Trophoblast cell (in vitro differentiated cells and primary cell): ENCODE results near the gene GOPC.

Experiments
- DNase-seq, 2 donors: peaks; one replicate each; pipeline ENCODE4 v3.0.0-alpha.2; 2016
- H2AFZ ChIP-seq: 2 replicates; pipeline ENCODE4 v1.6.1; 2013; ENCODE audit warnings: low read length, moderate library complexity, mild to moderate bottlenecking; ENCODE audit not compliant: insufficient read depth, poor library complexity
- H2AK5ac ChIP-seq: 2 replicates; pipeline ENCODE4 v1.6.1; 2013; ENCODE audit warnings: mild to moderate bottlenecking, low read length
- H2BK120ac ChIP-seq: 2 replicates; pipeline ENCODE4 v1.6.1; 2013; ENCODE audit warnings: low read length, mild to moderate bottlenecking, moderate library complexity; ENCODE audit not compliant: insufficient read depth, poor library complexity
- H2BK12ac ChIP-seq: 2 replicates; pipeline ENCODE4 v1.6.1; 2013; ENCODE audit warnings: mild to moderate bottlenecking, low read length, moderate library complexity
- H2BK5ac ChIP-seq: 2 replicates; pipeline ENCODE4 v1.6.1; 2013; ENCODE audit warnings: low read length, low read depth, moderate library complexity, mild to moderate bottlenecking; ENCODE audit not compliant: poor library complexity
- H3K14ac ChIP-seq: 2 replicates; pipeline ENCODE4 v1.6.1; 2013; ENCODE audit warnings: mild to moderate bottlenecking, low read length
- H3K18ac ChIP-seq: 2 replicates; pipeline ENCODE4 v1.6.1; 2013; ENCODE audit warnings: mild to moderate bottlenecking, low read length
- H3K23ac ChIP-seq: 2 replicates; pipeline ENCODE4 v1.6.1; 2013; ENCODE audit warnings: low read length
- H3K27ac ChIP-seq: 2 replicates; pipeline ENCODE4 v1.5.1; 2013; ENCODE audit warnings: low read depth, mild to moderate bottlenecking, inconsistent platforms, low read length, moderate library complexity
- H3K27me3 ChIP-seq: 2 replicates; pipeline ENCODE4 v1.6.1; 2013; ENCODE audit warnings: inconsistent platforms, mild to moderate bottlenecking, low read length, moderate library complexity; ENCODE audit not compliant: insufficient read depth
- H3K36me3 ChIP-seq, 2 experiments: 1 replicate in 1 of 2; 2 replicates in 1 of 2; pipeline ENCODE4 v1.6.1; 2013; ENCODE audit warnings: low read length in 2 of 2, mild to moderate bottlenecking in 2 of 2, moderate library complexity in 1 of 2; ENCODE audit not compliant: insufficient read depth in 2 of 2, control insufficient read depth in 1 of 2
- H3K4ac ChIP-seq: 2 replicates; pipeline ENCODE4 v1.6.1; 2013; ENCODE audit warnings: low read depth, mild to moderate bottlenecking, low read length, moderate library complexity
- H3K4me1 ChIP-seq, 2 experiments: 1 replicate in 1 of 2; 2 replicates in 1 of 2; pipeline ENCODE4 v1.6.1; 2013; ENCODE audit warnings: low read length in 2 of 2, mild to moderate bottlenecking in 2 of 2, moderate library complexity in 1 of 2; ENCODE audit not compliant: insufficient read depth in 2 of 2, control insufficient read depth in 1 of 2
- H3K4me2 ChIP-seq: 2 replicates; pipeline ENCODE4 v1.6.1; 2013; ENCODE audit warnings: inconsistent platforms, mild to moderate bottlenecking, low read length, moderate library complexity
- H3K4me3 ChIP-seq: 2 replicates; pipeline ENCODE4 v1.5.1; 2013; ENCODE audit warnings: mild to moderate bottlenecking, low read depth, low read length, inconsistent platforms
- H3K79me1 ChIP-seq: one replicate; pipeline ENCODE4 v1.6.1; 2013; ENCODE audit warnings: low read length
- H3K79me2 ChIP-seq: 2 replicates; pipeline ENCODE4 v1.6.1; 2013; ENCODE audit warnings: low read length, mild to moderate bottlenecking; ENCODE audit not compliant: control insufficient read depth, insufficient read depth, poor library complexity
- H3K9ac ChIP-seq: 2 replicates; pipeline ENCODE4 v1.6.1; 2013; ENCODE audit warnings: mild to moderate bottlenecking, low read length
- H3K9me3 ChIP-seq: 2 replicates; pipeline ENCODE4 v1.6.1; 2013; ENCODE audit warnings: low read depth, mild to moderate bottlenecking, control low read depth, inconsistent platforms, low read length; ENCODE audit not compliant: insufficient read depth
- H4K12ac ChIP-seq: 2 replicates; pipeline ENCODE4 v1.6.1; 2013; ENCODE audit warnings: low read depth, mild to moderate bottlenecking, low read length, moderate library complexity
- H4K8ac ChIP-seq: 2 replicates; pipeline ENCODE4 v1.6.1; 2013; ENCODE audit warnings: low read depth, mild to moderate bottlenecking, low read length, moderate library complexity
- H4K91ac ChIP-seq: one replicate; pipeline ENCODE4 v1.6.1; 2013; ENCODE audit warnings: low read depth, mild to moderate bottlenecking, low read length, moderate library complexity
- WGBS: extraction: QIAGEN DNeasy Blood & Tissue Kit; methylation state at CpG from one replicate; pipeline ENCODE4 v1.1.7; 2013; ENCODE audit warnings: missing lambda C conversion rate; ENCODE audit not compliant: insufficient read length, insufficient coverage; ENCODE audit errors: extremely low coverage; 5-methylcytosine and 5-hydroxymethylcytosine counted together

Gene GOPC

GRCh38 chr6:117564681-117565080 is 37.6 kb downstream of the GOPC start:
- Histone ChIP-seq H3K27me3 (no peaks in the 10 kb centered on the region), H2BK120ac (no peak overlapping the region), H3K36me3 (peaks cover 6 to 8% of the 10 kb centered on the region in 2 experiments), H2BK5ac (no peak overlapping the region), H4K12ac (no peak overlapping the region), H3K79me1 (no peaks in the 10 kb centered on the region), H2AFZ (no peak overlapping the region), H3K4me2 (no peak overlapping the region), H3K23ac (no peak overlapping the region), H3K9ac (no peak overlapping the region), H2BK12ac (no peak overlapping the region), H2AK5ac (no peak overlapping the region), H3K9me3 (no peaks in the 10 kb centered on the region), H3K27ac (no peak overlapping the region), H3K4ac (no peak overlapping the region), H3K79me2 (no peaks in the 10 kb centered on the region), H4K91ac (no peak overlapping the region), H4K8ac (no peak overlapping the region), H3K14ac (no peak overlapping the region), H3K4me3 (no peak overlapping the region), H3K18ac (no peak overlapping the region), H3K4me1 (no peaks in the 10 kb centered on the region)
- no CpG with 5 or more reads among the region's 1 CpG for WGBS
- no peak for DNase-seq

DNA sequence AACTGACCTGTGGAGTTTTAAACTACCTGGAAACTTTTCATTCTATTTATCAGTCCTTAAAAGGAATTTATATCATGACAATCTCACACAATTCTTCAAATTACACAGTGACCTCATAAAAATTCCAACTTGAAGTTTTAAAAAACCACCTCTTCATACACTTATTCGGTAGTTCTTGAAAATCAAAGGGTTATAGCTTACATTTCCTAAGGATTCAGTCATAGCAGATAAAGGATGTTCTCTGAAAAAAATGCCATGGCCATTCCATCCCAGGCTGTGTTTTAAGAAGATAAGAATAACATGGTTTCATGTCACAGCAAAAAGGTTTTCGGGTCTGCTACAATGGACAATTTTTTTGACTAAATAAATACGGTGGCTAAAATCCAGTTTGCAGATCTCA is 41.2 kb downstream of the GOPC start:
- no peak overlapping the region for H4K12ac ChIP-seq
- H3K27me3 ChIP-seq, result no peaks in the 10 kb centered on the region
- no peak overlapping the region for H3K18ac ChIP-seq
- H2BK120ac ChIP-seq, result no peak overlapping the region
- H3K79me2 ChIP-seq, result no peaks in the 10 kb centered on the region
- H3K4ac ChIP-seq, result no peak overlapping the region
- H3K79me1 ChIP-seq, result no peaks in the 10 kb centered on the region
- no peak overlapping the region for H2AFZ ChIP-seq
- H3K23ac ChIP-seq, result no peak overlapping the region
- H3K4me2 ChIP-seq, result no peak overlapping the region
- WGBS, result no CpG with 5 or more reads among the region's 3 CpGs
- DNase-seq, result peak; percentile 36 to 85
- H3K27ac ChIP-seq, result no peak overlapping the region
- H3K4me3 ChIP-seq, result no peak overlapping the region
- no peak overlapping the region for H2AK5ac ChIP-seq
- H4K91ac ChIP-seq, result no peak overlapping the region
- H3K9me3 ChIP-seq, result no peaks in the 10 kb centered on the region
- H4K8ac ChIP-seq, result no peak overlapping the region
- no peak overlapping the region for H3K9ac ChIP-seq
- no peak overlapping the region for H2BK5ac ChIP-seq
- H3K14ac ChIP-seq, result no peak overlapping the region
- no peaks in the 10 kb centered on the region for H3K4me1 ChIP-seq
- no peak overlapping the region for H2BK12ac ChIP-seq
- H3K36me3 ChIP-seq, result peaks cover 0 to 10% of the 10 kb centered on the region in 2 experiments

DNA sequence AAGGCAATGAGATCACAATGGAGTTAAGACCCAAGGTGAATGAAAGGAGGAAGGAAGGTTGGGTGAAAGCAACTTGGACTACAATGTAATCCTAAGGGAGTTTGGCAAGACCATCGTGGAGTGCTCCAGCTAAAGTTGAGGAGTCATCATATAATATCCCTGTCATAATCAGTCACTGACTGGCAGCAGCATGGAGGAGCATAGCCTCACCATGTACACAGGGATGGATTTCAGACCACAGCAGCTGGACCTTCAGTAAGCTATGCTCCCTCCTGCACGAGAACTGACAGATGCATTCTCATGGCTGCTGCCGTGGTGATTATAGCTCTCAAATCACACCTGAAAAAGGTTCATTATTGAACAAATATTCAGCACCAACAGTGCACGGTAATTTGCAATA is 43.0 kb downstream of the GOPC start:
- Histone ChIP-seq H2BK5ac (no peak overlapping the region), H3K79me1 (no peaks in the 10 kb centered on the region), H3K4ac (no peak overlapping the region), H3K4me3 (no peak overlapping the region), H2AK5ac (no peak overlapping the region), H4K91ac (no peak overlapping the region), H2AFZ (no peak overlapping the region), H3K79me2 (no peaks in the 10 kb centered on the region), H3K18ac (no peak overlapping the region), H3K9ac (no peak overlapping the region), H3K36me3 (peaks cover 0 to 10% of the 10 kb centered on the region in 2 experiments), H3K9me3 (no peaks in the 10 kb centered on the region), H3K4me2 (no peak overlapping the region), H4K12ac (no peak overlapping the region), H3K23ac (no peak overlapping the region), H2BK12ac (no peak overlapping the region), H3K27me3 (no peaks in the 10 kb centered on the region), H3K27ac (no peak overlapping the region), H4K8ac (no peak overlapping the region), H3K4me1 (no peaks in the 10 kb centered on the region), H3K14ac (no peak overlapping the region), H2BK120ac (no peak overlapping the region)
- no CpG with 5 or more reads among the region's 4 CpGs for WGBS
- DNase-seq, result no peak

- Histone ChIP-seq H3K36me3 (peaks cover 0 to 10% of the 10 kb centered on the region in 2 experiments), H3K23ac (no peak overlapping the region), H2BK12ac (no peak overlapping the region), H3K79me1 (no peaks in the 10 kb centered on the region), H3K4me1 (no peaks in the 10 kb centered on the region), H3K79me2 (no peaks in the 10 kb centered on the region), H3K9me3 (no peaks in the 10 kb centered on the region), H2AK5ac (no peak overlapping the region), H3K9ac (no peak overlapping the region), H4K8ac (no peak overlapping the region), H2BK5ac (no peak overlapping the region), H3K14ac (no peak overlapping the region), H3K4me2 (no peak overlapping the region), H4K91ac (no peak overlapping the region), H3K27ac (no peak overlapping the region), H4K12ac (no peak overlapping the region), H2BK120ac (no peak overlapping the region), H2AFZ (no peak overlapping the region), H3K27me3 (no peaks in the 10 kb centered on the region), H3K4me3 (no peak overlapping the region), H3K4ac (no peak overlapping the region), H3K18ac (no peak overlapping the region)
- no peak for DNase-seq
- WGBS, result no CpG with 5 or more reads among the region's 4 CpGs
These were observed 43.5 kb downstream of the GOPC start for GRCh38 chr6:117558818-117559217.
